ENCODE measurements around the gene CA9. TPM values are rescaled to one million over a fixed set of nuclear protein-coding genes. Genes with fewer than 3 reads are reported as not detected.

The CA9 gene
- total and polyA plus RNA-seq, 12 donors, result 0.20 to 13.2 (median 0.62) TPM; not detected in 6

GRCh38 chr9:35696520-35697215 lies 22.9 kb downstream of the CA9 start:
- ATAC-seq (peak; percentile 56 to 76 (median 69)), DNase-seq (peak; percentile 46 to 47)
- Histone ChIP-seq H3K27ac (peak overlapping the region in 2 of 10 donors; percentile 0 to 4), H3K4me3 (no peak overlapping the region), H3K4me1 (peaks cover 0 to 16% (median 6%) of the 10 kb centered on the region in 9 donors), H3K9me3 (no peaks in the 10 kb centered on the region), H3K36me3 (peaks cover 0 to 65% (median 43%) of the 10 kb centered on the region in 9 donors), H3K27me3 (no peaks in the 10 kb centered on the region)
- WGBS, 2 donors, result 39 to 41% methylated on average over 9 of the region's 9 CpGs
- peak; percentile 70 to 94 (median 91) for TF ChIP-seq CTCF (IDR thresholded peaks at IDR 0.05)
- intact Hi-C loops (cut with DNase I), result loop anchor here in 4 of 10 donors (2.0 to 5.0 kb wide), 3 partner anchors 34 to 44 kb away; partner anchors contain the start of gene SIT1 (in 1 of the 4)

- no peak overlapping the region for H3K27ac ChIP-seq
- H3K9me3 ChIP-seq, result no peaks in the 10 kb centered on the region
- no peak overlapping the region for H3K4me3 ChIP-seq
- DNase-seq (no peak), ATAC-seq (peak in 2 of 8 donors; percentile 4 to 45)
- WGBS, 2 donors, result 77 to 78% methylated on average over 14 of the region's 14 CpGs
- intact Hi-C loops (cut with DNase I), result loop anchor here in 4 of 10 donors (2.0 to 5.0 kb wide), 3 partner anchors 33 to 45 kb away; partner anchors contain the start of gene SIT1 (in 1 of the 4)
- TF ChIP-seq CTCF (IDR thresholded peaks at IDR 0.05), result no peak
- no peaks in the 10 kb centered on the region for H3K27me3 ChIP-seq
- H3K36me3 ChIP-seq, result peaks cover 0 to 73% (median 51%) of the 10 kb centered on the region in 9 donors
- H3K4me1 ChIP-seq, result peaks cover 0 to 16% (median 5%) of the 10 kb centered on the region in 9 donors
Observed at GRCh38 chr9:35697486-35697885, 23.8 kb downstream of the CA9 start.

- DNase-seq (no peak), ATAC-seq (no peak)
- Histone ChIP-seq H3K36me3 (peaks cover 0 to 81% (median 58%) of the 10 kb centered on the region in 9 donors), H3K9me3 (no peaks in the 10 kb centered on the region), H3K27ac (no peak overlapping the region), H3K4me3 (no peak overlapping the region), H3K27me3 (no peaks in the 10 kb centered on the region), H3K4me1 (peaks cover 0 to 16% (median 5%) of the 10 kb centered on the region in 9 donors)
- TF ChIP-seq CTCF (IDR thresholded peaks at IDR 0.05), result no peak
- WGBS, 2 donors, result 88 to 94% methylated on average over 5 of the region's 5 CpGs
- intact Hi-C loops (cut with DNase I), result loop anchor here in 3 of 10 donors (5.0 kb wide), 2 partner anchors 36 to 46 kb away; partner anchors contain the start of gene SIT1 (in 1 of the 3)
Observed at GRCh38 chr9:35698231-35698630, 24.5 kb downstream of the CA9 start.

- no peak for TF ChIP-seq CTCF (IDR thresholded peaks at IDR 0.05)
- H3K4me1 ChIP-seq, result peaks cover 0 to 21% (median 5%) of the 10 kb centered on the region in 9 donors
- no peaks in the 10 kb centered on the region for H3K9me3 ChIP-seq
- no peak for ATAC-seq
- WGBS, 2 donors, result 85 to 86% methylated on average over 11 of the region's 11 CpGs
- H3K4me3 ChIP-seq, result no peak overlapping the region
- peak overlapping the region in 4 of 10 donors; percentile 3 to 34 (median 22) for H3K27ac ChIP-seq
- H3K27me3 ChIP-seq, result no peaks in the 10 kb centered on the region
- peaks cover 6 to 99% (median 76%) of the 10 kb centered on the region in 9 donors for H3K36me3 ChIP-seq
- no peak for DNase-seq
- intact Hi-C loops (cut with DNase I), result no loop called here
Observed at GRCh38 chr9:35700031-35700430, 26.3 kb downstream of the CA9 start.

Data from heart right ventricle (tissue), 16 donors.